K562 (cell line): ENCODE data around the gene RIMKLA. TPM values are rescaled to one million over a fixed set of nuclear protein-coding genes. Genes with fewer than 3 reads are reported as not detected.

Experiments used
- ATAC-seq: fragments of 200-7000 bp; cut with Tn5 transposase; 3 replicates; pipeline ENCODE4 v1.9.1; 2020; ENCODE audit warnings: moderate library complexity
- BruUV-seq: library from RNA; stranded (reverse); fragments of 400-500 nt; replicated peaks from 2 replicates; lab custom pipeline; 2021; lab: Mats Ljungman, UMichigan
- CTCF ChIA-PET: fragments of 300-600 bp; formaldehyde crosslinking; extraction: SDS; loops from one replicate; lab custom pipeline; 2021; ENCODE audit warnings: low intra/inter-chr PET ratio; lab: Yijun Ruan, JAX
- POLR2A ChIA-PET: fragments of 300-600, 350-650 bp; sonication (Branson Sonifier 250); formaldehyde crosslinking; extraction: SDS; loops from one replicate; lab custom pipeline; 2021; ENCODE audit warnings: antibody characterized with exemption, inconsistent platforms; lab: Yijun Ruan, JAX
- DNase-seq, 4 experiments: peaks; one replicate each; pipeline versions ENCODE4 v3.0.0 to v3.0.0-alpha.2; 2011 to 2018; ENCODE audit warnings: low spot score in 3 of 4, mixed read lengths in 3 of 4; ENCODE audit errors: extremely low read depth in 1 of 4
- FAIRE-seq: peaks from 2 replicates; lab custom pipeline; 2011; peaks lifted over from hg19 to GRCh38; lab: Jason Lieb, UNC
- H2AFZ ChIP-seq: 2 replicates; pipeline ENCODE4 v1.6.0; 2011; ENCODE audit warnings: low read depth, low read length, control low read depth, inconsistent platforms
- H3K27ac ChIP-seq: fragments of 200-600 bp; 3 replicates; pipeline ENCODE4 v1.8.0; 2011; ENCODE audit warnings: low read depth, mild to moderate bottlenecking, control low read depth, inconsistent platforms, low read length, moderate library complexity, mixed read lengths; ENCODE audit errors: extremely low read depth
- H3K27me3 ChIP-seq, 2 experiments: fragments of 300-600 bp in 1 of 2; 2 replicates in 1 of 2; 3 replicates in 1 of 2; pipeline versions ENCODE4 v1.6.0 to v1.8.0; 2011; ENCODE audit warnings: inconsistent platforms in 2 of 2, low read length in 2 of 2, mild to moderate bottlenecking in 1 of 2, mixed read lengths in 1 of 2, moderate library complexity in 1 of 2; ENCODE audit not compliant: control insufficient read depth in 2 of 2, insufficient read depth in 2 of 2
- H3K36me3 ChIP-seq: fragments of 300-600 bp; 3 replicates; pipeline ENCODE4 v1.8.0; 2011; ENCODE audit warnings: mild to moderate bottlenecking, low read length, inconsistent platforms; ENCODE audit not compliant: control insufficient read depth, insufficient read depth
- H3K4me1 ChIP-seq, 2 experiments: fragments of 200-600 bp in 1 of 2; replicated peaks in 1 of 2; 2 replicates in 1 of 2; 3 replicates in 1 of 2; pipeline versions ENCODE4 v1.5.1 to v1.8.0; 2011; ENCODE audit warnings: inconsistent platforms in 2 of 2, low read length in 2 of 2, mild to moderate bottlenecking in 1 of 2, mixed read lengths in 1 of 2, moderate library complexity in 1 of 2; ENCODE audit not compliant: control insufficient read depth in 2 of 2, insufficient read depth in 2 of 2
- H3K4me2 ChIP-seq: 2 replicates; pipeline ENCODE4 v1.6.1; 2011; ENCODE audit warnings: low read length, control low read depth, inconsistent platforms, mixed read lengths; ENCODE audit not compliant: insufficient read depth
- H3K4me3 ChIP-seq: fragments of 200-600 bp; sonication (generic), shearing (Covaris generic); 2 replicates; pipeline ENCODE4 v1.5.1; 2016; ENCODE audit warnings: control low read depth, inconsistent platforms
- H3K79me2 ChIP-seq: fragments of 200-600 bp; 3 replicates; pipeline ENCODE4 v1.8.0; 2011; ENCODE audit warnings: low read length, inconsistent platforms; ENCODE audit not compliant: control insufficient read depth, insufficient read depth
- H3K9ac ChIP-seq, 2 experiments: 2 replicates each; pipeline versions ENCODE4 v1.6.0 to v1.6.1; 2011; ENCODE audit warnings: low read depth in 2 of 2, low read length in 2 of 2, control low read depth in 1 of 2, inconsistent platforms in 1 of 2, mild to moderate bottlenecking in 1 of 2, mixed read lengths in 1 of 2; ENCODE audit not compliant: insufficient read depth in 1 of 2
- H3K9me1 ChIP-seq: one replicate; pipeline ENCODE4 v1.6.0; 2011; ENCODE audit warnings: inconsistent platforms, mild to moderate bottlenecking, low read length, moderate library complexity; ENCODE audit not compliant: control insufficient read depth, insufficient read depth
- H3K9me3 ChIP-seq: replicated peaks from 2 replicates; pipeline ENCODE4 v1.5.1; 2011; ENCODE audit warnings: low read depth, low read length, inconsistent platforms; ENCODE audit not compliant: control insufficient read depth, insufficient read depth
- H4K20me1 ChIP-seq: replicated peaks from 2 replicates; pipeline ENCODE4 v1.6.1; 2011; ENCODE audit warnings: low read length, inconsistent platforms, mixed read lengths; ENCODE audit not compliant: control insufficient read depth, insufficient read depth
- CBX3 ChIP-seq, 2 experiments: IDR thresholded peaks; 1 replicate in 1 of 2; 2 replicates in 1 of 2; pipeline ENCODE4 v1.6.1; 2012; ENCODE audit warnings: inconsistent platforms in 2 of 2, low read length in 2 of 2, borderline replicate concordance in 1 of 2, control low read depth in 1 of 2
- FOS ChIP-seq: IDR thresholded peaks from 3 replicates; pipeline ENCODE4 v1.6.1; 2011; ENCODE audit not compliant: insufficient read length; ENCODE audit errors: extremely low read depth
- FOXA3 ChIP-seq, 2 experiments: fragments of 450-650 bp in 1 of 2; sonication (generic) in 1 of 2; formaldehyde crosslinking; IDR thresholded peaks in 1 of 2; conservative IDR thresholded peaks in 1 of 2; 2 replicates each; pipeline versions ENCODE4 v1.4.0 to v1.8.0; 2020 to 2022; ENCODE audit warnings: mild to moderate bottlenecking in 2 of 2, missing genetic modification reagents in 1 of 2
- FOXJ2 ChIP-seq: fragments of 200-800 bp; sonication (Bioruptor generic); IDR thresholded peaks from 2 replicates; pipeline ENCODE4 v1.6.1; 2016; ENCODE audit warnings: missing genetic modification characterization, missing compliant biosample characterization
- NFATC3 ChIP-seq: fragments of 450-650 bp; IDR thresholded peaks from 2 replicates; pipeline ENCODE4 v1.6.1; 2017; ENCODE audit warnings: mild to moderate bottlenecking
- RNF2 ChIP-seq: sonication (generic); IDR thresholded peaks from 2 replicates; pipeline ENCODE4 v1.6.1; 2016
- STAT5B ChIP-seq: fragments of 250-450 bp; sonication (Bioruptor Pico); IDR thresholded peaks from 2 replicates; pipeline ENCODE4 v1.8.0; 2021; ENCODE audit warnings: mild to moderate bottlenecking, inconsistent platforms
- WGBS: fragments of 100-300 bp; shearing (Covaris generic); methylation state at CpG from one replicate; pipeline ENCODE4 v1.1.6; 2016; ENCODE audit warnings: low coverage, mixed read lengths; ENCODE audit not compliant: insufficient coverage; ENCODE audit errors: missing lambda C conversion rate; 5-methylcytosine and 5-hydroxymethylcytosine counted together
- in situ Hi-C: fragments of 300-500 bp; cut with MboI; formaldehyde crosslinking; loops from 4 replicates; pipeline ENCODE4 v1.15.0; 2018; ENCODE audit warnings: inconsistent platforms, mixed read lengths
- intact Hi-C: fragments of 100-400 bp; cut with micrococcal nuclease; formaldehyde crosslinking; loops from 2 replicates; pipeline ENCODE4 v1.14.2; 2022
- polyA plus RNA-seq, 8 experiments: library from polyadenylated mRNA; depleted of rRNA in 4 of 8; stranded (reverse) in 5 of 8; unstranded in 3 of 8; fragments of >200 nt; fragmentation: Nextera tagmentation in 2 of 8; fragmentation: Illumina TruSeq in 1 of 8; extraction: Ambion mirVana in 2 of 8; extraction: Trizol in 1 of 8; gene quantifications; 2 replicates each; pipeline versions ENCODE4 v1.2.1 to v1.2.3, GENCODE V29; 2011 to 2014; ENCODE audit warnings: inconsistent platforms in 1 of 8, missing spikeins in 1 of 8
- total RNA-seq, 7 experiments: library from RNA; depleted of rRNA in 6 of 7; stranded (reverse); fragments of >200 nt in 6 of 7; fragmentation: Illumina TruSeq in 2 of 7; extraction: Trizol in 2 of 7; gene quantifications; 2 replicates each; pipeline versions ENCODE4 v1.2.1 to v1.2.3, GENCODE V29; 2011 to 2021; ENCODE audit warnings: low replicate concordance in 1 of 7
- TF ChIP-seq, protein P1 (sequence below): sonication (generic); formaldehyde crosslinking; IDR thresholded peaks from 2 replicates; pipeline ENCODE4 v1.8.0; 2023; ENCODE audit warnings: missing genetic modification reagents, mild to moderate bottlenecking, borderline replicate concordance

RIMKLA gene
- total and polyA plus RNA-seq, 9 of the 15 experiments (the other 6 are each of a cell fraction or from before 2014, with no cell fraction given), result 0.02 TPM; not detected in 8

DNA sequence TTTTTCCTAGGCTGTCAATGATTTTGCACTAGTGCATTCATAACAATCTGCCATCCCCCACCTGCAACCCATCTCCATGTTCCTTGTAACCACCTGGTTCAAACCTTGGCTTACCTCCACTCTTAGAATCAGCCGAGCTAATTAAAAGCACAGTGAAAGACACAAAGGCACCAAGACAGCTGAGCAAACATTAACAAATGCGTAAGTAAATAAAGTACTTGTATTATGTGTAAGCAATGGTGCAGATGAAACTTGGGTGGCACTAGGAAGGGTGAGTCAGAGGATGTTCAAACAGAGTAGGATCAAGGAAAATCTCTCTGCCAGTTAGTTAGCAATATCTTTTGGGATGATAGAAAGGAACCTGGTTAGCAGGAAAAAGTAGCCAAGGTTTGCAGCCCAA is 40.5 kb upstream of the RIMKLA start:
- H3K9ac ChIP-seq, result no peak overlapping the region

More for the DNA sequence above, 40.5 kb upstream of the RIMKLA start:
- no peaks in the 10 kb centered on the region for H3K36me3 ChIP-seq
- in situ Hi-C loops, result loop anchor here (10.0 kb wide), 1 partner anchor 405 kb away; the partner anchor contains the start of gene CLDN19
- WGBS, result 42% methylated on average over 2 of the region's 2 CpGs
- no TSS peak for BruUV-seq
- FAIRE-seq, result no peak
- H3K27ac ChIP-seq, result no peak overlapping the region
- peaks cover 12% of the 10 kb centered on the region; the same call in 2 of the 3 replicates for H3K79me2 ChIP-seq
- H3K4me3 ChIP-seq, result no peak overlapping the region
- TF ChIP-seq STAT5B (CRISPR knock-in tag) (no peak), NFATC3 (no peak), CBX3 (IDR thresholded peaks at IDR 0.05; ENCODE audit: borderline replicate concordance in 1 of 2, low read length in 2 of 2) (no peak), FOXA3 (CRISPR knock-in tag; conservative IDR thresholded peaks at IDR 0.05 in 1 of 2, IDR thresholded peaks at IDR 0.05 in 1 of 2) (no peak), FOS (no peak), FOXJ2 (tag) (no peak), RNF2 (no peak)
- TF ChIP-seq, protein P1, sequence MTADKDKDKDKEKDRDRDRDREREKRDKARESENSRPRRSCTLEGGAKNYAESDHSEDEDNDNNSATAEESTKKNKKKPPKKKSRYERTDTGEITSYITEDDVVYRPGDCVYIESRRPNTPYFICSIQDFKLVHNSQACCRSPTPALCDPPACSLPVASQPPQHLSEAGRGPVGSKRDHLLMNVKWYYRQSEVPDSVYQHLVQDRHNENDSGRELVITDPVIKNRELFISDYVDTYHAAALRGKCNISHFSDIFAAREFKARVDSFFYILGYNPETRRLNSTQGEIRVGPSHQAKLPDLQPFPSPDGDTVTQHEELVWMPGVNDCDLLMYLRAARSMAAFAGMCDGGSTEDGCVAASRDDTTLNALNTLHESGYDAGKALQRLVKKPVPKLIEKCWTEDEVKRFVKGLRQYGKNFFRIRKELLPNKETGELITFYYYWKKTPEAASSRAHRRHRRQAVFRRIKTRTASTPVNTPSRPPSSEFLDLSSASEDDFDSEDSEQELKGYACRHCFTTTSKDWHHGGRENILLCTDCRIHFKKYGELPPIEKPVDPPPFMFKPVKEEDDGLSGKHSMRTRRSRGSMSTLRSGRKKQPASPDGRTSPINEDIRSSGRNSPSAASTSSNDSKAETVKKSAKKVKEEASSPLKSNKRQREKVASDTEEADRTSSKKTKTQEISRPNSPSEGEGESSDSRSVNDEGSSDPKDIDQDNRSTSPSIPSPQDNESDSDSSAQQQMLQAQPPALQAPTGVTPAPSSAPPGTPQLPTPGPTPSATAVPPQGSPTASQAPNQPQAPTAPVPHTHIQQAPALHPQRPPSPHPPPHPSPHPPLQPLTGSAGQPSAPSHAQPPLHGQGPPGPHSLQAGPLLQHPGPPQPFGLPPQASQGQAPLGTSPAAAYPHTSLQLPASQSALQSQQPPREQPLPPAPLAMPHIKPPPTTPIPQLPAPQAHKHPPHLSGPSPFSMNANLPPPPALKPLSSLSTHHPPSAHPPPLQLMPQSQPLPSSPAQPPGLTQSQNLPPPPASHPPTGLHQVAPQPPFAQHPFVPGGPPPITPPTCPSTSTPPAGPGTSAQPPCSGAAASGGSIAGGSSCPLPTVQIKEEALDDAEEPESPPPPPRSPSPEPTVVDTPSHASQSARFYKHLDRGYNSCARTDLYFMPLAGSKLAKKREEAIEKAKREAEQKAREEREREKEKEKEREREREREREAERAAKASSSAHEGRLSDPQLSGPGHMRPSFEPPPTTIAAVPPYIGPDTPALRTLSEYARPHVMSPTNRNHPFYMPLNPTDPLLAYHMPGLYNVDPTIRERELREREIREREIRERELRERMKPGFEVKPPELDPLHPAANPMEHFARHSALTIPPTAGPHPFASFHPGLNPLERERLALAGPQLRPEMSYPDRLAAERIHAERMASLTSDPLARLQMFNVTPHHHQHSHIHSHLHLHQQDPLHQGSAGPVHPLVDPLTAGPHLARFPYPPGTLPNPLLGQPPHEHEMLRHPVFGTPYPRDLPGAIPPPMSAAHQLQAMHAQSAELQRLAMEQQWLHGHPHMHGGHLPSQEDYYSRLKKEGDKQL (CRISPR knock-in tag), result no peak
- peaks cover 0 to 6% of the 10 kb centered on the region in 2 experiments; a peak in 4 of 5 replicates for H3K27me3 ChIP-seq
- ChIA-PET CTCF (no interaction called here), POLR2A (interaction anchor here (3.2 kb wide), 1 partner anchor 11 kb away, joined by 20 read pairs; no protein-coding TSS in a partner anchor)
- intact Hi-C loops, result loop anchor here (10.0 kb wide), 2 partner anchors 235 to 395 kb away; no protein-coding TSS in a partner anchor
- H2AFZ ChIP-seq, result no peak overlapping the region
- H4K20me1 ChIP-seq, result no peaks in the 10 kb centered on the region
- H3K9me1 ChIP-seq, result no peaks in the 10 kb centered on the region
- no peaks in the 10 kb centered on the region for H3K9me3 ChIP-seq
- ATAC-seq, result no peak
- H3K4me2 ChIP-seq, result no peak overlapping the region
- no peak for DNase-seq
- peaks cover 9% of the 10 kb centered on the region in 2 experiments; a peak in 2 of 5 replicates for H3K4me1 ChIP-seq
